GM18951 (cell line): ENCODE measurements around the gene ENDOD1.
"Not testable (repeated sequence)": the region's sequence is repeated elsewhere in the genome, so short reads cannot be mapped to it uniquely, and the experiment has no call there.

Source experiments
- POLR2A ChIP-seq: IDR thresholded peaks from 4 replicates; pipeline ENCODE4 v1.6.1; 2011; ENCODE audit warnings: mild to moderate bottlenecking; ENCODE audit not compliant: insufficient read length, insufficient read depth; ENCODE audit errors: extremely low read depth
- in situ Hi-C: fragments of 300-500 bp; cut with MboI; formaldehyde crosslinking; loops from one replicate; pipeline ENCODE4 v1.12.0; 2022; ENCODE audit warnings: low sequenced_read_pairs, mixed read lengths, inconsistent platforms; ENCODE audit not compliant: unreplicated experiment

ENDOD1 gene, protein sequence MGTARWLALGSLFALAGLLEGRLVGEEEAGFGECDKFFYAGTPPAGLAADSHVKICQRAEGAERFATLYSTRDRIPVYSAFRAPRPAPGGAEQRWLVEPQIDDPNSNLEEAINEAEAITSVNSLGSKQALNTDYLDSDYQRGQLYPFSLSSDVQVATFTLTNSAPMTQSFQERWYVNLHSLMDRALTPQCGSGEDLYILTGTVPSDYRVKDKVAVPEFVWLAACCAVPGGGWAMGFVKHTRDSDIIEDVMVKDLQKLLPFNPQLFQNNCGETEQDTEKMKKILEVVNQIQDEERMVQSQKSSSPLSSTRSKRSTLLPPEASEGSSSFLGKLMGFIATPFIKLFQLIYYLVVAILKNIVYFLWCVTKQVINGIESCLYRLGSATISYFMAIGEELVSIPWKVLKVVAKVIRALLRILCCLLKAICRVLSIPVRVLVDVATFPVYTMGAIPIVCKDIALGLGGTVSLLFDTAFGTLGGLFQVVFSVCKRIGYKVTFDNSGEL

DNA sequence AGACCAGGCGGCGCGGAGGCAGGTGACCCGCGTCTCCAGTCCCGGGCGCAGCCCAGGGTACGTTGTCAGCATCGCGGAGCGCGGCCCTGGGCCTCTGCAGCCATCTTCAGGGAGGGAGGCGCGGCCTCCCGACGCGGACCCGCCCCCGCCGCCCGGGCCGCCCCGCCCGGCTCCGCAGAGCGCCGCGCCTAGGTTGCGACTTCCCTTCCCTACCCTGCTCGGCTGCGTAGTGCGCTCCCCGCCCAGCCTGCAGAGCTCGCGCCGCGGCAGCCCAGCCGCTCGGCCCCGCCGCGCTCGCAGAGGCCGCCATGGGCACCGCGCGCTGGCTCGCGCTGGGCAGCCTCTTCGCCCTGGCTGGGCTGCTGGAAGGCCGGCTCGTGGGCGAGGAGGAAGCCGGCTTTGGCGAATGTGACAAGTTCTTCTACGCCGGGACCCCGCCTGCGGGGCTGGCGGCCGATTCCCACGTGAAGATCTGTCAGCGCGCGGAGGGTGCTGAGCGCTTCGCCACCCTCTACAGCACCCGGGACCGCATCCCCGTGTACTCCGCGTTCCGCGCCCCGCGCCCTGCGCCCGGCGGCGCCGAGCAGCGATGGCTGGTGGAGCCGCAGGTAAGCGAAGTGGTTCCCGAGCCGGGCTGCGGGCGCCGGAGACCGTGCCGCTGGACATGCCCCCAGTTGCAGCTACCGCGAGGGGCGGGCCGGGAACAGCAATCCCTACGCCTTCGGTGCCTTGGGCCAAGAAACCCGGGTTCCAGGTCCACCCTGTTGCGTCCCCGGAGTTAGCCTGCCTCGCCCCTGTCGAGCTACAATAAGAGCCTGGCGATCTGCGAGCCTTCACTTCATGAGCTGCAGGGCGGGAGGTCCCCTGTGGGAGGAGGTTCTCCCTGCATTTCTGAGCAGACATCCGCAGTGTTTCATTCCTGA lies at the start of gene ENDOD1:
ENDOD1 (plus strand) TSS at position 227 of the 923 bp plus-strand sequence; CDS start at position 309, 82 bp downstream.
- TF ChIP-seq POLR2A, result peak; percentile 94
- in situ Hi-C loops, result no loop called here

DNA sequence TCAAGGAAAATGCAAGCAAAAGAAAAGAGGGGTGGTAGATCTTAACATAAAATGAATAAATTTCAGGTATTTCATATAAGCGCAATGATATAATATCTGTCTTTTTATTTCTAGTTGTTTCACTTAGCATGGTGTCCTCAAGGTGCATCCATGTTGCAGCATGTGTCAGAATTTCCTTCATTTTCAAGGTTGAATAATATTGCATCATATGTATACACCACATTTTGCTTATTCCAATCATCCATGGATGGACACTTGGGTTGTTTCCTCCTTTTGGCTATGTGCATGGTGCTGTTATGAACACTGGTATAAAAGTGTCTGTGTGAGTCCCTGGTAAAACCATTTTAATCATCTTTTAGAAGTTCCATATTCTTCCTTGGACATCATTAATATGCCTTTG lies 47.4 kb upstream of the ENDOD1 start:
- no peak for TF ChIP-seq POLR2A
- in situ Hi-C loops, result no loop called here

DNA sequence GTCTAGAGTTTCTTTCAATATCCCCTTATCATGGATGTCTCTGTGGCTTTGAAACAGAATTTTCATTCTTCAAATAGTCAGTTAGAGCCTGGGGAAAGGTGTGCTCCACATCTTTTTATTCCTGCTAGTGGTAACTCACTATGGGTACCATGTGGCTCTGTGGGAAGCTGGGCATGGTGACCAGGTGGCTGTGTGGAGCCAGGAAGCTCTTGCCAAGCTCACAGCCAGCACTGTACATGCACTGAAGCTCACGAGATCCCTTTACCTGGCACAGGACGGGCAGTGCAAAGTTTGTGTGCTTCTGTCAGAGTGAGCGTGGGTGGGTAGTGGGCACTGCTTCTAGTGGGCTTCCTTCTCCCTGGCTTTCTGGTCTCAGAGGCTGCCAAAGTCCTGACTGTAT lies 46.7 kb upstream of the ENDOD1 start:
- no peak for TF ChIP-seq POLR2A
- in situ Hi-C loops, result no loop called here

DNA sequence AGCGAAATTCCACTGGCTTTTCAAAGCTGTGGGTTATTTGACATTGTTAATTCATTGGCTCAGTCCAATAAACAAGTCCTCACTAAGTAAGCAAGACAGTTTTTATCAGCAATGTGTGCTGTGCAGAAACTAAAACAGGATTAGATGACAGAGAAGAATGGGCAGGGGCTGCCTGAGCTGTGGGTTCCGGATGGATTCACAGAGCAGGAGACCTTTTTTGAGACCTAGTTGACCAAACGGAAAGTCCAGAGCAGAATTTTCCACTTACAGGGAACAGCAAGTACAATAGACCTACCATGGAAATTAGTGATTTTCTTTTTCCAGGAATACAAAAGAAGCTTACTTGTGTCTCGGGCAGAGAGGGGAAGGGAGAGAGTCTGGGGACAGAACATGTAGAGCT lies 45.6 kb upstream of the ENDOD1 start:
- no peak for TF ChIP-seq POLR2A
- in situ Hi-C loops, result no loop called here

DNA sequence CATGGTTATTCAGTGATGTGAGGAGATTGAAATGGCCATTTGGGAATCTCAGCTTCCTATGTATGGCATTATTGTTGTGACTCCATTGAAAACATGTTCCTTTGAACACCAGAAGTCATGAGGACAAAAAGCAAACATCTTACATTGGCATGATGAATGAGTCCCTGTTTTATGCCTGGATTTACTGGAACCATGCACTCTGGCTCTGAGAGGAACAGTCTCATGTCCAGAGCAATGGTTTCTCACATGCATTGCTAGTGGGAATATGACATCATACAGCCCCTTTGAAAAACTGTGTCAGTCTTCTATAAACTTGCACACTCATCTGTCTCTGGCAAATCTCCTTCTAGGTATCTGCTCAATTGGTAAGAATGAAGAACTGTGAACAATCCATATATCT lies 43.8 kb upstream of the ENDOD1 start:
- in situ Hi-C loops, result no loop called here
- no peak for TF ChIP-seq POLR2A

DNA sequence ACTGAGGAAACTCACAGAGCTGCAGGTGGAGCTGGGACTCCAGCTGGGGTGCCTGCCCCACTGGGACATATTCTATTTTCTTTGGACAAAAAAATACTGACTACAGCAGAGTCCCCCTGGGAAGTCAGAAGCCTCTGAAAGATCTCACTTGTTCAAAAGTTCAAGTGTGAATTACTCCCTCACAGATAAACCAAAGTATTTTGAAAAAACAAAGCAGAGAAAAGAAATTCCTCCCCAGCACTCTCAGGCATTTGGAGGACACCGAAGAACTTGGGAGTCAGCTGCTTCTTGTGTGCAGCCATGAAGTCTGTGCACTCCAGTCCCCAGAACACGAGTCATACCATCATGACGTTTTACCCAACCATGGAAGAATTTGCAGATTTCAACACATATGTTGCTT lies 40.5 kb upstream of the ENDOD1 start, which contains the start of gene KDM4F:
KDM4F (plus strand) TSS at position 301 of the 400 bp plus-strand sequence.
- in situ Hi-C loops, result not testable (repeated sequence)

DNA sequence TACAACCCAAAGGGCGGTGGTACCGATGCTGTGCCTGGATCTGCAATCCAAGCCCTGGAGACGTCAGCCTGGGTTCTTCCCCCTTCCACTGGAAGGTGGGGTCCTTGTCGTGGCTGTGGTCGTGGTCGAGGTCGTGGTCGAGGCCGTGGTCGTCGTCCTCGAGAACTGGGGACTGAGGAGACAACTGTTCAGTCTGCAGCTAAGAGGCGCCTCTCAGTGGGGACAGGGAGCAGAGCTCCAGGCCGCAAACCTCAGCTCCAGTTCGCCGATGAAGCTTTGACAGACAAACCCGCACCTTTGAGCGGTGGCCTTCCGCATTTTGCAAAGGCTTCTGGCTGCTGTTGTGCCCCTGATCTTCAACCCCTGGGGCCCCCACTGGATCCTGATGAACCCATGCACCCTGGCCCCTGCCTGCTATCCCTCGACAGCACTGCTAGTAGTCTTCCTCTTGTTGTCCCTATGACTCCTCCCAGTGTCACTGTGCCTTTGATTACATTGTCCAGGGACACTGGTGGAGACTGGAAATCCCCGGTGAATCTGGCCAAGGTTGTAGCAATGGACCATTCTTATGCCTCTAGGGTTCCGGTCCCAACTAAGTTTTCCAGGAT lies 38.9 kb upstream of the ENDOD1 start:
- no peak for TF ChIP-seq POLR2A
- in situ Hi-C loops, result no loop called here

DNA sequence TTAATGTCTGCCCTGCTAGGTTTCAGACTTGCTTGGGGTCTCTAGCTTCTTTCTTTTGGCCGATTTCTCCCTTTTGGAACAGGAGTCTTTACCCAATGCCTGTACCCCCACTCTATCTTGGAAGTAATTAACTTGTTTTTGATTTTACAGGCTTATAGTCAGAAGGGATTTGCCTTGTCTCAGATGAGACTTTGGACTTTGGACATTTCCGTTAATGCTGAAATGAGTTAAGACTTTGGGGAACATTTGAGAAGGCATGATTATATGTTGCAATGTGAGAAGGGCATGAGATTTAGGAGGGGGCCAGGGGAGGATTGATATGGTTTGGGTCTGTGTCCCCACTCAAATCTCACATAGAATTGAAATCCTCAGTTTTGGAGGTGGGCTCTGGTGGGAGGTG lies 35.3 kb upstream of the ENDOD1 start:
- in situ Hi-C loops, result no loop called here
- TF ChIP-seq POLR2A, result no peak

DNA sequence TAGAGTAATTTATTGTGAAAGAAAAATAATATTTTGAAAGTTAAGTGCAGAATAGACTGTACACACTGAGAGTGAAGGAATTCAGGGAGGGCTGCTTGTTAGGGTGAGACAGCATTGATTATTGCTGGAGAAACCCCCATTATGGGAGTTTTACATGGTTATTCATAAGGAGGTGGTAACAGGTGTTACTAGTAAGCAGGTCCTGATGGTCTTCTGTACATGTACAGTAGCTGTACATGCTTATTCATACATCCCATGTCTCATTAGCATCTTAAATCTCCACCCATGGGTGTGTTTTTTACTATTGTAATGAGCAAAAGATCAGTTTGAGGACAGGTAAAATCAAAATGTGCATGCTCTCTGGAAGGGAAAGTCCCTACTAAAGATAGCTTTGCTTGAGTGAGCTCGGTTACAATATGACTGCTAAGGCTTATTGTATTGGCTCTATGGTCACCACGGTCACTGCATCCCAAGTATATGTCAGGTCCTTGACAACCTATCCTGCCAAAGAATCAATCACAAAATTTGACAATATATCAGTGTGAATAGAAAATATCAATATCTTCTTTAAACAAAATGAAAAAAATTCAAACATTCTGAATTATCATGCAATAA lies 34.3 kb upstream of the ENDOD1 start:
- TF ChIP-seq POLR2A, result no peak
- in situ Hi-C loops, result no loop called here

DNA sequence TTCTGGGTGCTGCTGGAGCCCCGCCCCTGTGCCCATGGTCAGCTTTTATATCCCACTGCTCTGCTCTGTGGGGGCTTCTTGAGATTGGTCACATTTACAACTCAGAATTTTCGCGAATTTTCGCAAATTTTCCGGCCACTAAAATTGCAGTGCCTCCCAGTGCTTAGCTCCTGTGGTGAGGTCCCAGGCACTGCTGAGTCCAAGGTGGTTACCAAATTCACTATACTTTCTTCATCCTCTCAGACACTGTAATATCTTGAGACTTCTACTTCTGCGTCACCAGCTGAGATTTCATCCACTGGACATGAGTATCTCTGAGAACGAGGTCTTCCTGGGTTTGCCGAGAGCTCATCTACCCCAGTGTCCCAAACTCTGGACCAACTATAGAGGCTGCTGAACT lies 31.7 kb upstream of the ENDOD1 start:
- TF ChIP-seq POLR2A, result no peak
- in situ Hi-C loops, result no loop called here

DNA sequence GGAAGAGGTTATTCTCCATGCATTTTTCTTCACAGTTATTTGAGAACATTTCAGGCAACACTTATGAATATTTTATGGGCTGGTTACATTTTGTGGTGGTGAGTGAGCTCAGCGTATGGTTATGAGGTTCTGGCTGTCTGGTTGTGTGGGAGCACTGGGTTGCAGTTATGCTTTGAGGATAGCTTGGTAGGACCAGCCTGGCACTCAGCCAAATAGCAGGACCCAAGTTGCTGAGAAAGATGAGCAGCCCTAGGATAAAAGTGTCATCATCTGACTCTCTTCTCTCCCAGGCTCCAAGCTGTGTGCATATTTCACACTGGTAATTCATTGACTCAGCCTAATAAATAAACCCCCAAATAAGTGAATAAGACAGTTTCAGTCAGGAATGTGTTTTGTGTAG lies 31.0 kb upstream of the ENDOD1 start:
- TF ChIP-seq POLR2A, result no peak
- in situ Hi-C loops, result no loop called here

DNA sequence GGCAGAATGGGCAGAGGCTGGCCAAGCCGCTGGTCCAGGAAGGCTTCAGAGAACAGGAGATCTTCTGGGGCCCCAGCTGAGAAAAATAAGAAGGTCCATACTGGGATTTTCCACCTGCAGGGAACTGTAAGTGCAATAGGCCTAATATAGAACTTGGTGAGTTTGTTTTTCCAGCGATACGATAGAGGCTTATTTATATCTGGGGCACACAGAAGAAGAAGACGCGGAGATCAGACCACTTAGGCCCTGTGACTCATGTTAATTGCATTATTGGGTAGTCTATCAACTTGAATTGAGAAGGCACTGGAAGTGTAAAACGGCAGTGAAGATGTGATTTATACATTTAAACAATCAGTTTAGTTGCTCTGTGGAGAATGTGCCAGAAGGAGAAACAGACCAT lies 30.6 kb upstream of the ENDOD1 start:
- in situ Hi-C loops, result no loop called here
- TF ChIP-seq POLR2A, result no peak

DNA sequence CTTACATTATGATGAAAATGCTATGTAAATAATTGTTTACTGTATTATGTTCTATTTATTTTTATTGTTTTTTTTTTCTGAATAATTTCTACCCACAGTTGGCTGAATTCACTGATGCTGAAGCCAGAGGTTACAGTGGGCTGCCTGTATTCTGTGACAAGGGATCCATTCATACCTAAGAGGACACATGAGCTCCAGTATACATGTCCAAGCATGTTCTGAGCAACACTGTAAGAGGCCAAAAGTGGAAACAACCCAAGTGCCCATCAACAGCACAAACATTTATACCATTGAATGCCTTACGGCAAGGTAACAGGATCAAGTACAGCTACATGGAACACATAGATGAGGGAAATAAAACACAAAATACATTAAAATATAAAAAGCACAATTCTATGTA lies 24.3 kb upstream of the ENDOD1 start:
- TF ChIP-seq POLR2A, result no peak
- in situ Hi-C loops, result loop anchor here (10.0 kb wide), 1 partner anchor 79 kb away; no protein-coding TSS in a partner anchor

DNA sequence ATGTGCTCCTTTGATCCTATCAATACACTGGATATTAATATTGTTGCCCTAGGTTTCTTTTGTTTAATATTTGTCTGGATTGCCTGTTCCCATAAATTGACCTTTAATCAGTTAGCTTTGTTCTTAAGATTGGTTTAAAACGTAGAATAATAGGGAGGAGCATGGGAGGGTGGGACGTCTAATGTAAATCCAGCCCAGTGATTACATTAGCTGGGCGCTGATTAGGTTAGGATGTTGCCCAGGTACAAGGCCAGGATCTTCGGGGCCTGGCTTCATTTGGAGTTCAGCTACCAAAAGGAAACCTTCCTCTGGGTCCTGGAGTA lies 23.0 kb upstream of the ENDOD1 start, which contains the start of gene SRSF8:
SRSF8 (plus strand) TSS at position 204 of the 323 bp plus-strand sequence. CDS start 308 bp downstream, outside the sequence.
- TF ChIP-seq POLR2A, result no peak
- in situ Hi-C loops, result loop anchor here (10.0 kb wide), 1 partner anchor 78 kb away; no protein-coding TSS in a partner anchor
